ENCODE measurements around the gene COPZ2. TPM values are rescaled to one million over a fixed set of nuclear protein-coding genes. Genes with fewer than 3 reads are reported as not detected.

The COPZ2 gene
- polyA plus RNA-seq, 1 of the 3 experiments (the other 2 are of a cell fraction): 36.9 TPM

GRCh38 chr17:47982091-47982617, 55.4 kb downstream of the COPZ2 start (continued):
- TF ChIP-seq, protein P1, sequence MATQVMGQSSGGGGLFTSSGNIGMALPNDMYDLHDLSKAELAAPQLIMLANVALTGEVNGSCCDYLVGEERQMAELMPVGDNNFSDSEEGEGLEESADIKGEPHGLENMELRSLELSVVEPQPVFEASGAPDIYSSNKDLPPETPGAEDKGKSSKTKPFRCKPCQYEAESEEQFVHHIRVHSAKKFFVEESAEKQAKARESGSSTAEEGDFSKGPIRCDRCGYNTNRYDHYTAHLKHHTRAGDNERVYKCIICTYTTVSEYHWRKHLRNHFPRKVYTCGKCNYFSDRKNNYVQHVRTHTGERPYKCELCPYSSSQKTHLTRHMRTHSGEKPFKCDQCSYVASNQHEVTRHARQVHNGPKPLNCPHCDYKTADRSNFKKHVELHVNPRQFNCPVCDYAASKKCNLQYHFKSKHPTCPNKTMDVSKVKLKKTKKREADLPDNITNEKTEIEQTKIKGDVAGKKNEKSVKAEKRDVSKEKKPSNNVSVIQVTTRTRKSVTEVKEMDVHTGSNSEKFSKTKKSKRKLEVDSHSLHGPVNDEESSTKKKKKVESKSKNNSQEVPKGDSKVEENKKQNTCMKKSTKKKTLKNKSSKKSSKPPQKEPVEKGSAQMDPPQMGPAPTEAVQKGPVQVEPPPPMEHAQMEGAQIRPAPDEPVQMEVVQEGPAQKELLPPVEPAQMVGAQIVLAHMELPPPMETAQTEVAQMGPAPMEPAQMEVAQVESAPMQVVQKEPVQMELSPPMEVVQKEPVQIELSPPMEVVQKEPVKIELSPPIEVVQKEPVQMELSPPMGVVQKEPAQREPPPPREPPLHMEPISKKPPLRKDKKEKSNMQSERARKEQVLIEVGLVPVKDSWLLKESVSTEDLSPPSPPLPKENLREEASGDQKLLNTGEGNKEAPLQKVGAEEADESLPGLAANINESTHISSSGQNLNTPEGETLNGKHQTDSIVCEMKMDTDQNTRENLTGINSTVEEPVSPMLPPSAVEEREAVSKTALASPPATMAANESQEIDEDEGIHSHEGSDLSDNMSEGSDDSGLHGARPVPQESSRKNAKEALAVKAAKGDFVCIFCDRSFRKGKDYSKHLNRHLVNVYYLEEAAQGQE (IDR thresholded peaks at IDR 0.05; ENCODE audit: low read depth, low read length): no peak
- peak; percentile 8 for TF ChIP-seq POLR2AphosphoS5 (IDR thresholded peaks at IDR 0.05; ENCODE audit: low read depth, low read length)
- TF ChIP-seq, protein P2, sequence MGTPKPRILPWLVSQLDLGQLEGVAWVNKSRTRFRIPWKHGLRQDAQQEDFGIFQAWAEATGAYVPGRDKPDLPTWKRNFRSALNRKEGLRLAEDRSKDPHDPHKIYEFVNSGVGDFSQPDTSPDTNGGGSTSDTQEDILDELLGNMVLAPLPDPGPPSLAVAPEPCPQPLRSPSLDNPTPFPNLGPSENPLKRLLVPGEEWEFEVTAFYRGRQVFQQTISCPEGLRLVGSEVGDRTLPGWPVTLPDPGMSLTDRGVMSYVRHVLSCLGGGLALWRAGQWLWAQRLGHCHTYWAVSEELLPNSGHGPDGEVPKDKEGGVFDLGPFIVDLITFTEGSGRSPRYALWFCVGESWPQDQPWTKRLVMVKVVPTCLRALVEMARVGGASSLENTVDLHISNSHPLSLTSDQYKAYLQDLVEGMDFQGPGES (IDR thresholded peaks at IDR 0.05; ENCODE audit: low read depth, low read length): 0 out of 2 replicates have a peak, but pooled peaks have one; percentile 12
- TF ChIP-seq GATA2 (CRISPR knock-in tag; IDR thresholded peaks at IDR 0.05): peak; percentile 97
- TF ChIP-seq FOSL2 (IDR thresholded peaks at IDR 0.05; ENCODE audit: borderline replicate concordance, low read depth): no peak

GRCh38 chr17:47981462-47981861, 56.1 kb downstream of the COPZ2 start:
- Histone ChIP-seq H3K36me3 (replicated peaks in 1 of 2; ENCODE audit: control insufficient read depth in 1 of 2, insufficient read depth in 2 of 2, low read length in 1 of 2) (peaks cover 48 to 63% of the 10 kb centered on the region in 2 experiments), H3K27ac (ENCODE audit: low read depth in 2 of 2, low read length in 1 of 2) (peak overlapping the region in 1 of 2 experiments; percentile 98; a peak in 2 of 4 replicates), H3K4me1 (ENCODE audit: control insufficient read depth in 1 of 2, insufficient read depth in 2 of 2, low read depth in 1 of 2, low read length in 1 of 2) (peaks cover 0 to 60% of the 10 kb centered on the region in 2 experiments; a peak in 2 of 4 replicates), H3K79me2 (ENCODE audit: insufficient read depth) (no peaks in the 10 kb centered on the region), H3K9ac (no peak overlapping the region), H3F3A (replicated peaks; ENCODE audit: insufficient read depth) (no peaks in the 10 kb centered on the region), H3K4me3 (ENCODE audit: low read depth in 2 of 2, low read length in 1 of 2) (no peak overlapping the region), H3K4me2 (no peak overlapping the region), H3K9me3 (no peaks in the 10 kb centered on the region), H3K27me3 (ENCODE audit: insufficient read depth) (no peaks in the 10 kb centered on the region), H2AFZ (ENCODE audit: low read depth) (no peak overlapping the region), H4K20me1 (ENCODE audit: insufficient read depth) (no peaks in the 10 kb centered on the region), H3K9me2 (no peaks in the 10 kb centered on the region)
- DNase-seq: no peak
- TF ChIP-seq, protein P3, sequence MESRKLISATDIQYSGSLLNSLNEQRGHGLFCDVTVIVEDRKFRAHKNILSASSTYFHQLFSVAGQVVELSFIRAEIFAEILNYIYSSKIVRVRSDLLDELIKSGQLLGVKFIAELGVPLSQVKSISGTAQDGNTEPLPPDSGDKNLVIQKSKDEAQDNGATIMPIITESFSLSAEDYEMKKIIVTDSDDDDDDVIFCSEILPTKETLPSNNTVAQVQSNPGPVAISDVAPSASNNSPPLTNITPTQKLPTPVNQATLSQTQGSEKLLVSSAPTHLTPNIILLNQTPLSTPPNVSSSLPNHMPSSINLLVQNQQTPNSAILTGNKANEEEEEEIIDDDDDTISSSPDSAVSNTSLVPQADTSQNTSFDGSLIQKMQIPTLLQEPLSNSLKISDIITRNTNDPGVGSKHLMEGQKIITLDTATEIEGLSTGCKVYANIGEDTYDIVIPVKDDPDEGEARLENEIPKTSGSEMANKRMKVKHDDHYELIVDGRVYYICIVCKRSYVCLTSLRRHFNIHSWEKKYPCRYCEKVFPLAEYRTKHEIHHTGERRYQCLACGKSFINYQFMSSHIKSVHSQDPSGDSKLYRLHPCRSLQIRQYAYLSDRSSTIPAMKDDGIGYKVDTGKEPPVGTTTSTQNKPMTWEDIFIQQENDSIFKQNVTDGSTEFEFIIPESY (IDR thresholded peaks at IDR 0.05; ENCODE audit: borderline replicate concordance, low read depth): no peak
- no peak for TF ChIP-seq FOXM1 (IDR thresholded peaks at IDR 0.05; ENCODE audit: low read depth)
- TF ChIP-seq, protein P4, sequence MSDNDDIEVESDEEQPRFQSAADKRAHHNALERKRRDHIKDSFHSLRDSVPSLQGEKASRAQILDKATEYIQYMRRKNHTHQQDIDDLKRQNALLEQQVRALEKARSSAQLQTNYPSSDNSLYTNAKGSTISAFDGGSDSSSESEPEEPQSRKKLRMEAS (IDR thresholded peaks at IDR 0.05; ENCODE audit: low read depth): no peak
- CTCF ChIA-PET: interaction anchor here (1.0 to 41.8 kb wide), 6 partner anchors 10 to 45 kb away, joined by 3 to 1752 read pairs (median 52); partner anchors contain the start of gene CDK5RAP3
- WGBS (ENCODE audit: low lambda C conversion rate): 94% methylated on average over 9 of the region's 9 CpGs
- POLR2A ChIA-PET: interaction anchor here (1.6 to 7.4 kb wide), 6 partner anchors 10 to 67 kb away, joined by 4 to 189 read pairs (median 20); partner anchors contain the start of gene NFE2L1

Data from SK-N-SH (cell line).